AG09309 (cell line): ENCODE data around the gene FGF7.

Source experiments
- DNase-seq: peaks from one replicate; pipeline ENCODE4 v3.0.0-alpha.2; 2010; ENCODE audit warnings: low read depth
- H3K4me3 ChIP-seq: 2 replicates; pipeline ENCODE4 v1.5.1; 2011; ENCODE audit warnings: mild to moderate bottlenecking, low read depth, low read length, moderate library complexity; ENCODE audit not compliant: control insufficient read depth
- TF ChIP-seq, protein P1 (sequence below): IDR thresholded peaks from 2 replicates; pipeline ENCODE4 v1.5.1; 2011; ENCODE audit warnings: mild to moderate bottlenecking, low read depth, low read length, inconsistent platforms; ENCODE audit not compliant: insufficient read depth, control insufficient read depth; ENCODE audit errors: missing control alignments

FGF7 gene

GRCh38 chr15:49421991-49422390 lies 1.1 kb upstream of the FGF7 start:
- H3K4me3 ChIP-seq = no peak overlapping the region
- peak; percentile 40 for DNase-seq
- TF ChIP-seq, protein P1, sequence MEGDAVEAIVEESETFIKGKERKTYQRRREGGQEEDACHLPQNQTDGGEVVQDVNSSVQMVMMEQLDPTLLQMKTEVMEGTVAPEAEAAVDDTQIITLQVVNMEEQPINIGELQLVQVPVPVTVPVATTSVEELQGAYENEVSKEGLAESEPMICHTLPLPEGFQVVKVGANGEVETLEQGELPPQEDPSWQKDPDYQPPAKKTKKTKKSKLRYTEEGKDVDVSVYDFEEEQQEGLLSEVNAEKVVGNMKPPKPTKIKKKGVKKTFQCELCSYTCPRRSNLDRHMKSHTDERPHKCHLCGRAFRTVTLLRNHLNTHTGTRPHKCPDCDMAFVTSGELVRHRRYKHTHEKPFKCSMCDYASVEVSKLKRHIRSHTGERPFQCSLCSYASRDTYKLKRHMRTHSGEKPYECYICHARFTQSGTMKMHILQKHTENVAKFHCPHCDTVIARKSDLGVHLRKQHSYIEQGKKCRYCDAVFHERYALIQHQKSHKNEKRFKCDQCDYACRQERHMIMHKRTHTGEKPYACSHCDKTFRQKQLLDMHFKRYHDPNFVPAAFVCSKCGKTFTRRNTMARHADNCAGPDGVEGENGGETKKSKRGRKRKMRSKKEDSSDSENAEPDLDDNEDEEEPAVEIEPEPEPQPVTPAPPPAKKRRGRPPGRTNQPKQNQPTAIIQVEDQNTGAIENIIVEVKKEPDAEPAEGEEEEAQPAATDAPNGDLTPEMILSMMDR = peak; percentile 75

DNA sequence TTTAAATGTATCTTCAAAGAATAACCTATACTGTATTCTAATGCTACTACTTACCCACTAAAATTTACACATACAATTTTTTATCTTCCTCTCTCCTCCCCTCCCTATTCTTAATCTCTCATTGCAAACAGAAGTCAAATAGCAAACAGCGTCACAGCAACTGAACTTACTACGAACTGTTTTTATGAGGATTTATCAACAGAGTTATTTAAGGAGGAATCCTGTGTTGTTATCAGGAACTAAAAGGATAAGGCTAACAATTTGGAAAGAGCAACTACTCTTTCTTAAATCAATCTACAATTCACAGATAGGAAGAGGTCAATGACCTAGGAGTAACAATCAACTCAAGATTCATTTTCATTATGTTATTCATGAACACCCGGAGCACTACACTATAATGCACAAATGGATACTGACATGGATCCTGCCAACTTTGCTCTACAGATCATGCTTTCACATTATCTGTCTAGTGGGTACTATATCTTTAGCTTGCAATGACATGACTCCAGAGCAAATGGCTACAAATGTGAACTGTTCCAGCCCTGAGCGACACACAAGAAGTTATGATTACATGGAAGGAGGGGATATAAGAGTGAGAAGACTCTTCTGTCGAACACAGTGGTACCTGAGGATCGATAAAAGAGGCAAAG lies 984 bp downstream of the FGF7 start:
- peak overlapping the region; percentile 40 for H3K4me3 ChIP-seq
- TF ChIP-seq, protein P1 = no peak
- no peak for DNase-seq

GRCh38 chr15:49424954-49425353 lies 1.9 kb downstream of the FGF7 start:
- TF ChIP-seq, protein P1 = no peak
- no peak for DNase-seq
- peak overlapping the region; percentile 40 for H3K4me3 ChIP-seq

- no peak for DNase-seq
- no peak overlapping the region for H3K4me3 ChIP-seq
- TF ChIP-seq, protein P1 = no peak
These were observed 4.3 kb downstream of the FGF7 start for GRCh38 chr15:49427372-49427771.

- TF ChIP-seq, protein P1 = no peak
- H3K4me3 ChIP-seq = no peak overlapping the region
These were observed 5.5 kb downstream of the FGF7 start for GRCh38 chr15:49428409-49429095.

GRCh38 chr15:49430046-49430445 lies 7.0 kb downstream of the FGF7 start:
- TF ChIP-seq, protein P1 = no peak
- DNase-seq = no peak

More at GRCh38 chr15:49428409-49429095, 5.5 kb downstream of the FGF7 start:
- DNase-seq = peak; percentile 25

More at GRCh38 chr15:49430046-49430445, 7.0 kb downstream of the FGF7 start:
- H3K4me3 ChIP-seq = no peak overlapping the region
